Endothelial cell of umbilical vein (primary cell): ENCODE data around the gene SLC35D2. TPM values are rescaled to one million over a fixed set of nuclear protein-coding genes. Genes with fewer than 3 reads are reported as not detected.

Experiments
- BruUV-seq: library from RNA; stranded (reverse); fragments of 400-500 nt; replicated peaks from 2 replicates; lab custom pipeline; 2021; lab: Mats Ljungman, UMichigan
- CTCF ChIA-PET: fragments of 300-600, 350-600 bp; sonication (Branson Sonifier 250); formaldehyde crosslinking; loops from one replicate; lab custom pipeline; 2021; ENCODE audit warnings: antibody characterized with exemption, inconsistent platforms; lab: Charles Lee
- POLR2A ChIA-PET: fragments of 300-600, 350-600 bp; sonication (Branson Sonifier 250); formaldehyde crosslinking; loops from one replicate; lab custom pipeline; 2021; ENCODE audit warnings: antibody characterized with exemption, inconsistent platforms; lab: Charles Lee
- DNase-seq: peaks from one replicate; pipeline ENCODE4 v3.0.0-alpha.2; 2011; ENCODE audit warnings: low read depth, low spot score
- FAIRE-seq: peaks from 2 replicates; lab custom pipeline; 2011; peaks lifted over from hg19 to GRCh38; lab: Jason Lieb, UNC
- H2AFZ ChIP-seq: 2 replicates; pipeline ENCODE4 v1.6.0; 2012; ENCODE audit warnings: low read depth, low read length, control low read depth, inconsistent platforms
- H3K27ac ChIP-seq: 2 replicates; pipeline ENCODE4 v1.5.1; 2011; ENCODE audit warnings: low read depth, mild to moderate bottlenecking, control low read depth, low read length, moderate library complexity; ENCODE audit not compliant: insufficient read depth
- H3K27me3 ChIP-seq, 2 experiments: 2 replicates each; pipeline versions ENCODE4 v1.6.0 to v1.6.1; 2011; ENCODE audit warnings: low read length in 2 of 2, mixed read lengths in 1 of 2; ENCODE audit not compliant: control insufficient read depth in 2 of 2, insufficient read depth in 2 of 2
- H3K36me3 ChIP-seq, 2 experiments: 2 replicates in 1 of 2; 3 replicates in 1 of 2; pipeline ENCODE4 v1.5.1; 2011; ENCODE audit warnings: low read length in 2 of 2, mild to moderate bottlenecking in 1 of 2, moderate library complexity in 1 of 2; ENCODE audit not compliant: control insufficient read depth in 2 of 2, insufficient read depth in 2 of 2; ENCODE audit errors: extremely low read depth in 1 of 2
- H3K4me1 ChIP-seq: 3 replicates; pipeline ENCODE4 v1.5.1; 2011; ENCODE audit warnings: mild to moderate bottlenecking, low read length; ENCODE audit not compliant: control insufficient read depth, insufficient read depth; ENCODE audit errors: extremely low read depth
- H3K4me2 ChIP-seq: 2 replicates; pipeline ENCODE4 v1.6.1; 2011; ENCODE audit warnings: low read length, control low read depth, mixed read lengths; ENCODE audit not compliant: insufficient read depth
- H3K4me3 ChIP-seq, 3 experiments: fragments of 200-600 bp in 1 of 3; sonication (generic), shearing (Covaris generic) in 1 of 3; replicated peaks in 1 of 3; 2 replicates each; pipeline ENCODE4 v1.5.1; 2011 to 2016; ENCODE audit warnings: control low read depth in 3 of 3, low read length in 3 of 3, mild to moderate bottlenecking in 2 of 3, inconsistent platforms in 1 of 3, low read depth in 1 of 3, moderate library complexity in 1 of 3; ENCODE audit not compliant: insufficient read depth in 1 of 3
- H3K79me2 ChIP-seq: 2 replicates; pipeline ENCODE4 v1.6.0; 2012; ENCODE audit warnings: low read length, inconsistent platforms; ENCODE audit not compliant: control insufficient read depth, insufficient read depth
- H3K9ac ChIP-seq: replicated peaks from 2 replicates; pipeline ENCODE3; 2011; ENCODE audit warnings: low read length, control low read depth; ENCODE audit not compliant: insufficient read depth; ENCODE audit errors: extremely low read depth
- H3K9me1 ChIP-seq: replicated peaks from 3 replicates; pipeline ENCODE4 v1.6.0; 2011; ENCODE audit warnings: mild to moderate bottlenecking, low read length; ENCODE audit not compliant: control insufficient read depth, insufficient read depth; ENCODE audit errors: extremely low read depth
- H3K9me3 ChIP-seq: replicated peaks from 2 replicates; pipeline ENCODE4 v1.5.1; 2012; ENCODE audit warnings: low read length, inconsistent platforms; ENCODE audit not compliant: control insufficient read depth, insufficient read depth
- H4K20me1 ChIP-seq: replicated peaks from 2 replicates; pipeline ENCODE3; 2011; ENCODE audit warnings: mild to moderate bottlenecking, low read length; ENCODE audit not compliant: control insufficient read depth, insufficient read depth; ENCODE audit errors: extremely low read depth
- CTCF ChIP-seq, 2 donors: IDR thresholded peaks; 1 replicate in 1 of 2; 2 replicates in 1 of 2; pipeline ENCODE4 v1.5.1; 2011; ENCODE audit warnings: low read length in 2 of 2, mild to moderate bottlenecking in 2 of 2, moderate library complexity in 2 of 2, control low read depth in 1 of 2, inconsistent platforms in 1 of 2, low read depth in 1 of 2; ENCODE audit not compliant: insufficient read depth in 1 of 2; ENCODE audit errors: extremely low read depth in 1 of 2
- EZH2 ChIP-seq: IDR thresholded peaks from 2 replicates; pipeline ENCODE4 v1.6.1; 2012; ENCODE audit warnings: borderline replicate concordance, low read depth, mild to moderate bottlenecking, moderate library complexity, low read length, inconsistent platforms; ENCODE audit not compliant: severe bottlenecking
- FOS ChIP-seq: IDR thresholded peaks from 2 replicates; pipeline ENCODE4 v1.6.1; 2011; ENCODE audit warnings: mild to moderate bottlenecking, low read length, moderate library complexity, borderline replicate concordance; ENCODE audit not compliant: insufficient read depth
- GATA2 ChIP-seq: IDR thresholded peaks from 2 replicates; pipeline ENCODE4 v1.7.0; 2011; ENCODE audit warnings: low read depth, mild to moderate bottlenecking, moderate library complexity, mixed read lengths, low read length; ENCODE audit not compliant: insufficient read length, insufficient read depth
- JUN ChIP-seq: IDR thresholded peaks from 2 replicates; pipeline ENCODE4 v1.6.1; 2011; ENCODE audit warnings: borderline replicate concordance, low read depth; ENCODE audit not compliant: insufficient read length, insufficient read depth
- MAX ChIP-seq: IDR thresholded peaks from 2 replicates; pipeline ENCODE4 v1.6.1; 2011; ENCODE audit not compliant: insufficient read depth, insufficient read length
- MYC ChIP-seq: IDR thresholded peaks from one replicate; pipeline ENCODE4 v1.6.1; 2011; ENCODE audit warnings: mild to moderate bottlenecking, low read depth, low read length
- POLR2A ChIP-seq: IDR thresholded peaks from 2 replicates; pipeline ENCODE4 v1.6.1; 2012; ENCODE audit warnings: low read depth, mild to moderate bottlenecking, control low read depth, low read length
- POLR2AphosphoS5 ChIP-seq: IDR thresholded peaks from 2 replicates; pipeline ENCODE4 v1.6.1; 2012; ENCODE audit warnings: low read depth, mild to moderate bottlenecking, control low read depth, low read length, moderate library complexity; ENCODE audit not compliant: insufficient read depth
- dilution Hi-C: fragments of 300-500 bp; cut with MboI; formaldehyde crosslinking; loops from one replicate; pipeline ENCODE4 v1.15.0; 2019; ENCODE audit warnings: low sequenced_read_pairs; ENCODE audit not compliant: extremely low pct_ligation_motif_present
- intact Hi-C: fragments of 100-400 bp; cut with micrococcal nuclease; formaldehyde crosslinking; loops from one replicate; pipeline ENCODE4 v1.10.0; 2022
- polyA plus RNA-seq, 4 experiments: library from polyadenylated mRNA; depleted of rRNA in 3 of 4; stranded (reverse) in 3 of 4; unstranded in 1 of 4; fragments of >200 nt; gene quantifications; 2 replicates each; pipeline versions ENCODE4 v1.2.1 to v1.2.3, GENCODE V29; 2011 to 2012; ENCODE audit warnings: missing spikeins in 1 of 4
- total RNA-seq: library from RNA; stranded (reverse); gene quantifications from 2 replicates; pipeline ENCODE4 v1.2.3, GENCODE V29; 2021

Gene SLC35D2
- total and polyA plus RNA-seq, 2 donors (not counting 3 experiments of a cell fraction or from before 2014, with no cell fraction given) = 21.1 to 29.9 TPM

DNA sequence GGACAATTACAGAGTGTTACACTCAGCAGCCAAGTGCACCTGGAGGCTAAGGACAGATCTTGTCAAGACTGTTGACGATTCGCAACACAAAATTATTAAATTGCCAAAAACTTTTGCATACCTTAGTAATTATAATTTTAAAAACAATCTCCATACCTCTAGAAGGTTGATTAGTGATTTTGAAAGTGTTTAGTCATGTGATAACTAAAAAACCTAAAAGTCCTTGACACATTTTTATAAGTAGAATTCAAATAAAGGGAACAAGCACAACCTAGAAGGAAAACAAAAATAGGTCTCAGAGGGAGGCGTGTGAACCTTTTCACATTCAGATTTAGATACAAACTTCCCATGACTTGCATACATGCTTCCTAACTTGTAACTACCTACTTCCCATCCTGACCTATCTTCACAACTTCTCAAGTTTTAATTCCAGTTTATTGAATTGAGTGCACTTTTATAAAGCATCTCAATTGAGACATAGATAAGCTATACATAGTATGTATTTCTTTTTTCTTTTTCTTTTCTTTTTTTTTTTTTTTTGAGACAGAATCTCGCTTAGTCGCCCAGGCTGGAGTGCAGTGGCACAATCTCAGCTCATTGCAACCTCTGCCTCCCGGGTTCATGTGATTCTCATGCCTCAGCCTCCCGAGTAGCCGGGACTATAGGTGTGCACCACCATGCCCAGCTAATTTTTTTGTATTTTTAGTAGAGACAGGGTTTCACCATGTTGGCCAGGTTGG, 28.8 kb upstream of the SLC35D2 start:
- Histone ChIP-seq H3K9me1 (no peaks in the 10 kb centered on the region), H3K79me2 (peaks cover 78% of the 10 kb centered on the region), H2AFZ (no peak overlapping the region), H3K4me1 (peaks cover 7% of the 10 kb centered on the region), H3K9ac (no peak overlapping the region), H3K4me3 (no peak overlapping the region), H3K4me2 (no peak overlapping the region), H3K27me3 (no peaks in the 10 kb centered on the region), H3K9me3 (no peaks in the 10 kb centered on the region), H4K20me1 (no peaks in the 10 kb centered on the region), H3K36me3 (no peaks in the 10 kb centered on the region), H3K27ac (no peak overlapping the region)
- dilution Hi-C loops = no loop called here
- DNase-seq (no peak), FAIRE-seq (no peak)
- ChIA-PET CTCF (no interaction called here), POLR2A (no interaction called here)
- intact Hi-C loops = loop anchor here (10.0 kb wide), 1 partner anchor 1002 kb away; the partner anchor contains the start of gene TDRD7
- BruUV-seq = no TSS peak
- no peak for TF ChIP-seq FOS
- no peak for TF ChIP-seq MYC
- TF ChIP-seq CTCF (IDR thresholded peaks at IDR 0.05; ENCODE audit: extremely low read depth in 1 of 2, insufficient read depth in 1 of 2, low read depth in 1 of 2, low read length in 2 of 2) = no peak
- no peak for TF ChIP-seq JUN
- TF ChIP-seq EZH2 = no peak
- no peak for TF ChIP-seq MAX
- no peak for TF ChIP-seq POLR2A
- TF ChIP-seq GATA2 = no peak
- no peak for TF ChIP-seq POLR2AphosphoS5
